ENCODE data around the gene TTBK2. TPM values are rescaled to one million over a fixed set of nuclear protein-coding genes. Genes with fewer than 3 reads are reported as not detected.

Gene TTBK2
- total RNA-seq, 2 experiments from 2014 or later, result 14.2 to 20.8 TPM

DNA sequence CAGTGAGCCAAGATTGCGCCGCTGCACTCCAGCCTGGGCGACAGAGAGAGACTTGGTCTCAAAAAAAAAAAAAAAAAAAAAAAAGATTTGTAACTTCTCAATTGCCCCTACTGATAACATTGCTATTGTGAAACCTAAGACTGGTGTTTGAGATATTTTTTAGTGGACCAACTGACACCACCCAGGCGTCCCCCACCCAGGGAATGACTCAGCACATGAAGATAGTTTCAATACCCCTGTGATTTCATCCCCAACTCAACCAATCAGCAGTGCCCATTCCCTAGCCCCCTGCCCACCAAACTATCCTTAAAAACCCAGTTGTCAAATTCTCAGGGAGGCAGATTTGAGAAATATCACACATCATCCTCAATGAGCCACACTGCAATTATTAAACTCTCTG, 76.9 kb downstream of the TTBK2 start:
- Histone ChIP-seq H4K20me1 (ENCODE audit: insufficient read depth, low read length) (no peaks in the 10 kb centered on the region), H3K4me3 (ENCODE audit: low read depth, low read length, poor library complexity, severe bottlenecking) (no peak overlapping the region), H3K9me3 (ENCODE audit: low read length) (peaks cover 16% of the 10 kb centered on the region; the same call in 1 of the 2 replicates), H2AFZ (ENCODE audit: low read length) (no peak overlapping the region), H3K4me2 (ENCODE audit: low read length) (no peak overlapping the region), H3K9me2 (ENCODE audit: insufficient read depth, low read length) (no peaks in the 10 kb centered on the region), H3K36me3 (ENCODE audit: insufficient read depth, low read length) (no peaks in the 10 kb centered on the region; the same call in none of the 2 replicates), H3K4me1 (ENCODE audit: insufficient read depth, low read length, poor library complexity, severe bottlenecking) (no peaks in the 10 kb centered on the region), H3K27ac (ENCODE audit: low read depth, low read length, poor library complexity, severe bottlenecking) (no peak overlapping the region), H3K79me2 (ENCODE audit: insufficient read depth, low read depth, low read length) (no peaks in the 10 kb centered on the region)
- intact Hi-C loops (cut with micrococcal nuclease; ENCODE audit: unreplicated experiment), result no loop called here
- POLR2A ChIA-PET, result no interaction called here
- DNase-seq (ENCODE audit: low spot score), result no peak
- no peak for TF ChIP-seq EZH2phosphoT487 (IDR thresholded peaks at IDR 0.05; ENCODE audit: borderline replicate concordance, low read depth, low read length)
- TF ChIP-seq, protein P1, sequence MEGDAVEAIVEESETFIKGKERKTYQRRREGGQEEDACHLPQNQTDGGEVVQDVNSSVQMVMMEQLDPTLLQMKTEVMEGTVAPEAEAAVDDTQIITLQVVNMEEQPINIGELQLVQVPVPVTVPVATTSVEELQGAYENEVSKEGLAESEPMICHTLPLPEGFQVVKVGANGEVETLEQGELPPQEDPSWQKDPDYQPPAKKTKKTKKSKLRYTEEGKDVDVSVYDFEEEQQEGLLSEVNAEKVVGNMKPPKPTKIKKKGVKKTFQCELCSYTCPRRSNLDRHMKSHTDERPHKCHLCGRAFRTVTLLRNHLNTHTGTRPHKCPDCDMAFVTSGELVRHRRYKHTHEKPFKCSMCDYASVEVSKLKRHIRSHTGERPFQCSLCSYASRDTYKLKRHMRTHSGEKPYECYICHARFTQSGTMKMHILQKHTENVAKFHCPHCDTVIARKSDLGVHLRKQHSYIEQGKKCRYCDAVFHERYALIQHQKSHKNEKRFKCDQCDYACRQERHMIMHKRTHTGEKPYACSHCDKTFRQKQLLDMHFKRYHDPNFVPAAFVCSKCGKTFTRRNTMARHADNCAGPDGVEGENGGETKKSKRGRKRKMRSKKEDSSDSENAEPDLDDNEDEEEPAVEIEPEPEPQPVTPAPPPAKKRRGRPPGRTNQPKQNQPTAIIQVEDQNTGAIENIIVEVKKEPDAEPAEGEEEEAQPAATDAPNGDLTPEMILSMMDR (conservative IDR thresholded peaks at IDR 0.05; ENCODE audit: low read length), result no peak
- CTCF ChIA-PET (ENCODE audit: unreplicated experiment), result no interaction called here
- BruUV-seq (replicated peaks), result no TSS peak

GRCh38 chr15:42836251-42836650, 84.3 kb downstream of the TTBK2 start:
- CTCF ChIA-PET (ENCODE audit: unreplicated experiment), result no interaction called here
- H3K9me2 ChIP-seq (ENCODE audit: insufficient read depth, low read length), result no peaks in the 10 kb centered on the region
- H3K4me1 ChIP-seq (ENCODE audit: insufficient read depth, low read length, poor library complexity, severe bottlenecking), result no peaks in the 10 kb centered on the region
- no peaks in the 10 kb centered on the region for H3K79me2 ChIP-seq (ENCODE audit: insufficient read depth, low read depth, low read length)
- H3K4me3 ChIP-seq (ENCODE audit: low read depth, low read length, poor library complexity, severe bottlenecking), result no peak overlapping the region
- POLR2A ChIA-PET, result interaction anchor here (0.6 kb wide), 1 partner anchor 68 kb away, joined by 3 read pairs; no protein-coding TSS in a partner anchor
- H3K27ac ChIP-seq (ENCODE audit: low read depth, low read length, poor library complexity, severe bottlenecking), result no peak overlapping the region
- H3K9me3 ChIP-seq (ENCODE audit: low read length), result no peaks in the 10 kb centered on the region
- H3K4me2 ChIP-seq (ENCODE audit: low read length), result no peak overlapping the region
- TF ChIP-seq EZH2phosphoT487 (IDR thresholded peaks at IDR 0.05; ENCODE audit: borderline replicate concordance, low read depth, low read length), result no peak
- TF ChIP-seq, protein P1 (conservative IDR thresholded peaks at IDR 0.05; ENCODE audit: low read length), result no peak
- intact Hi-C loops (cut with micrococcal nuclease; ENCODE audit: unreplicated experiment), result no loop called here
- no peaks in the 10 kb centered on the region for H4K20me1 ChIP-seq (ENCODE audit: insufficient read depth, low read length)
- H2AFZ ChIP-seq (ENCODE audit: low read length), result no peak overlapping the region
- no peak for DNase-seq (ENCODE audit: low spot score)
- no TSS peak for BruUV-seq (replicated peaks)
- H3K36me3 ChIP-seq (ENCODE audit: insufficient read depth, low read length), result no peaks in the 10 kb centered on the region; the same call in 1 of the 2 replicates

DNA sequence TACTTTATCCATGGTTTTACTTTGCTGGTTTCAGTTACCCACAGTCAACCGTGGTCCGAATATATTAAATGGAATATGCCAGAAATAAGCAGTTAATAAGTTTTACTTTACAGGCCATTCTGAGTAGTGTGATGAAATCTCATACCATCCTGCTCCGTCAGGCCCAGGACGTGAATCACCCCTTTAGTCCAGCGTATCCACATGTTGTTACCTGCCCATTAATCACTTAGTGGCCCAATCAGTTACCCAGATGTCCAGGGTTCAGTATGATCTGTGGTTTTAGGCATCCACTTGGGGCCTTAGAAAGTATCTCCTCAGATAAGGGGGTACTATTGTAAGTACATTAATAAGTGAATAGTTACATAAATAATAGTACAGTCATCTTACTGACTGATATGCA, 88.0 kb downstream of the TTBK2 start:
- Histone ChIP-seq H3K36me3 (ENCODE audit: insufficient read depth, low read length) (no peaks in the 10 kb centered on the region), H3K27ac (ENCODE audit: low read depth, low read length, poor library complexity, severe bottlenecking) (no peak overlapping the region), H3K4me3 (ENCODE audit: low read depth, low read length, poor library complexity, severe bottlenecking) (no peak overlapping the region), H2AFZ (ENCODE audit: low read length) (no peak overlapping the region), H3K9me3 (ENCODE audit: low read length) (no peaks in the 10 kb centered on the region), H3K4me1 (ENCODE audit: insufficient read depth, low read length, poor library complexity, severe bottlenecking) (no peaks in the 10 kb centered on the region), H3K79me2 (ENCODE audit: insufficient read depth, low read depth, low read length) (no peaks in the 10 kb centered on the region), H4K20me1 (ENCODE audit: insufficient read depth, low read length) (no peaks in the 10 kb centered on the region), H3K4me2 (ENCODE audit: low read length) (no peak overlapping the region), H3K9me2 (ENCODE audit: insufficient read depth, low read length) (no peaks in the 10 kb centered on the region)
- intact Hi-C loops (cut with micrococcal nuclease; ENCODE audit: unreplicated experiment), result no loop called here
- no peak for TF ChIP-seq EZH2phosphoT487 (IDR thresholded peaks at IDR 0.05; ENCODE audit: borderline replicate concordance, low read depth, low read length)
- TF ChIP-seq, protein P1 (conservative IDR thresholded peaks at IDR 0.05; ENCODE audit: low read length), result no peak
- ChIA-PET POLR2A (no interaction called here), CTCF (ENCODE audit: unreplicated experiment) (no interaction called here)
- no TSS peak for BruUV-seq (replicated peaks)
- no peak for DNase-seq (ENCODE audit: low spot score)

Measured in OCI-LY7 (cell line).